Measurements from ENCODE around the gene PRSS36.

The PRSS36 gene

GRCh38 chr16:31113121-31114120 lies 36.4 kb downstream of the PRSS36 start:
- TF ChIP-seq, protein P1, sequence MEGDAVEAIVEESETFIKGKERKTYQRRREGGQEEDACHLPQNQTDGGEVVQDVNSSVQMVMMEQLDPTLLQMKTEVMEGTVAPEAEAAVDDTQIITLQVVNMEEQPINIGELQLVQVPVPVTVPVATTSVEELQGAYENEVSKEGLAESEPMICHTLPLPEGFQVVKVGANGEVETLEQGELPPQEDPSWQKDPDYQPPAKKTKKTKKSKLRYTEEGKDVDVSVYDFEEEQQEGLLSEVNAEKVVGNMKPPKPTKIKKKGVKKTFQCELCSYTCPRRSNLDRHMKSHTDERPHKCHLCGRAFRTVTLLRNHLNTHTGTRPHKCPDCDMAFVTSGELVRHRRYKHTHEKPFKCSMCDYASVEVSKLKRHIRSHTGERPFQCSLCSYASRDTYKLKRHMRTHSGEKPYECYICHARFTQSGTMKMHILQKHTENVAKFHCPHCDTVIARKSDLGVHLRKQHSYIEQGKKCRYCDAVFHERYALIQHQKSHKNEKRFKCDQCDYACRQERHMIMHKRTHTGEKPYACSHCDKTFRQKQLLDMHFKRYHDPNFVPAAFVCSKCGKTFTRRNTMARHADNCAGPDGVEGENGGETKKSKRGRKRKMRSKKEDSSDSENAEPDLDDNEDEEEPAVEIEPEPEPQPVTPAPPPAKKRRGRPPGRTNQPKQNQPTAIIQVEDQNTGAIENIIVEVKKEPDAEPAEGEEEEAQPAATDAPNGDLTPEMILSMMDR (IDR thresholded peaks at IDR 0.05), result no peak

DNA sequence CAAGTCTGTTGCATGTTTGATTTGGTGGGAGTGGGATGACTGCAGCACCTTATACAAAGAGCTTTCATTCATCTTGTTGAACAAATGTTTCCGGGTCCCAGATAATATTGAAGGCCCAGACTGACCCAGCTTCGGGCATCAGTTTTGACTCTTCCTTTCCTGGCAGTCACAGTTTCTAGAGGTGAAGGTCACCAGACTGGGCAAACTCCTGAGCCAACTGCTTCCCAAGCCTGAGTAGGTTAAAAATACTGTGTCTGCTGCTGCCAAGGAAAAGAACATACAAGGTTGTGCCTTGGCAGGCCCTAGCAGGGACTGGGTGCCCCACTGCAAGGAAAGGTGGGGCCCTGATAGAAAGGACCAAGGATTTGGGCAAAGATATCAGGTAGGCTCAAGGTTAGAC lies 37.2 kb downstream of the PRSS36 start:
- TF ChIP-seq, protein P1 (IDR thresholded peaks at IDR 0.05), result no peak

DNA sequence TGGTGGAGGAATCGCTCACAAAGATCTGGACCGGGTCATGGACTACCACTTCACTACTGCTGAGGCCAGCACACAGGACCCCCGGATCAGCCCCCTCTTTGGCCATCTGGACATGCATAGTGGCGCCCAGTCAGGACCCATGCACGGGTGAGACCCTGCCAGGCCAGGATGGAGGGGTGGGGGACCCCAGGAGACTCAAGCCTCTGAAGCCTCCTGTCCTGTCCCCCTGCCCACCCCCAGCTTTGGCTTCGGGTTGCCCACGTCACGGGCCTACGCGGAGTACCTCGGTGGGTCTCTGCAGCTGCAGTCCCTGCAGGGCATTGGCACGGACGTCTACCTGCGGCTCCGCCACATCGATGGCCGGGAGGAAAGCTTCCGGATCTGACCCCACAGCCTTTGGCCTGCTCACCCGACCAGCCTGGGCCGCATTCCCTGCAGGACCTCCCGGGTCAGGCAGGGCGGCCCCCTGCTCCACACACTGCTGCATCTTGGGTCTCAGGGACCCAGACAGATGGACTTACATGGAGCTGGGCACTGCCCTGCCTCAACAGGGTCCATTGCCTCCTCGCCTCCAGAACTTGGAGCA lies 37.9 kb downstream of the PRSS36 start:
- TF ChIP-seq, protein P1 (IDR thresholded peaks at IDR 0.05), result no peak

DNA sequence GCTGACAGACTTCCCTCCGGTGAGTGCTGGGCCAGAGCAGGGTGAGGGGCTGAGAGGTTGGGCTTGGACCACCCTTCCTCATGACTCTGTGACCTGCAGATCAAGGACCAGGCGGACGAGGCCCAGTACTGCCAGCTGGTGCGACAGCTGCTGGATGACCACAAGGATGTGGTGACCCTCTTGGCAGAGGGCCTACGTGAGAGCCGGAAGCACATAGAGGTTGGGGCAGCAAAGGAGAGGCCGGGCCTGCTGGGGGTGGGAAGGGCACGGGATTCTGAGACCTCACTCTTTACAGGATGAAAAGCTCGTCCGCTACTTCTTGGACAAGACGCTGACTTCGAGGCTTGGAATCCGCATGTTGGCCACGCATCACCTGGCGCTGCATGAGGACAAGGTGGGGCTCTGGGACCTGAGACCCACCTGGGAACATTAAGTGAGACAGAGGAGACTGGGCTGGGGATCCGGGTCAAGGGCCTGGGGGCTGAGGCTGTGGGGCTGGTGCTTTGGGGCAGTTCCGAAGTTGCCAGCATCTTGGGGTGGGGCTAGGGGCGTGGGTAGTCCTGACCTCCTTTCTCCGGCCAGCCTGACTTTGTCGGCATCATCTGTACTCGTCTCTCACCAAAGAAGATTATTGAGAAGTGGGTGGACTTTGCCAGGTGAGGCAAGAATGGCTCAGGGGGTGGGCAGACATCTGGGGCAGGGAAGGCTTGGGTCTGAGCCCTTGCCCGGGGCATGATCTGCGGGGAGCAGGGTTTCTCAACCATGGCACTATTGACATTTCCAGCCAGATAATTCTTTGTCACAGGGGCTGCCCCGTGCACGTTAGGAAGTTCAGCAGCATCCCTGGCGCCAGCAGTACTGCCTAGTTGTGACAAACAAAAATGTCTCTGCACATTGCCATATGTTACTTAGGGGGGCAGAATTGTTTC lies 39.5 kb downstream of the PRSS36 start:
- TF ChIP-seq, protein P1 (IDR thresholded peaks at IDR 0.05), result no peak

DNA sequence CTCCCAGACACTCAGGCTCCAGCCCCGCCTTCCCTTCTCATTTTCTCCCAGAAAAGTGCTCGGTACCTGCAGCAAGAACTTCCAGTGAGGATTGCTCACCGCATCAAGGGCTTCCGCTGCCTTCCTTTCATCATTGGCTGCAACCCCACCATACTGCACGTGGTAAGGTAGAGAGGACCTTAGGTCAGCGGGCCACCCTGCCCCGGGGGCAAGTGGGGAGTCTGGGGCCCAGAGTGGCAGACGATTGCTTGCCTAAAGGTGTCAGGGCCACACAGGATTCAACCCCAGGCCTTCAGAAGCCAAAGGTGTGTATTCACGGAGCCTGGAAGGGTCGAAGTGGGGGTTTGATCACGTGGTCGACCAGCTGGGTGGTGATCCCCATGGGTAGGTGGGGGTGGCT lies 40.2 kb downstream of the PRSS36 start:
- TF ChIP-seq, protein P1 (IDR thresholded peaks at IDR 0.05), result no peak

GRCh38 chr16:31108794-31109558 lies 40.9 kb downstream of the PRSS36 start:
- TF ChIP-seq, protein P1 (IDR thresholded peaks at IDR 0.05), result no peak
